H54 (cell line): ENCODE data around the gene PPP2R3A.

Source experiments
- DNase-seq: peaks from one replicate; pipeline ENCODE4 v3.0.0; 2011; ENCODE audit warnings: low spot score, mixed read lengths; ENCODE audit not compliant: insufficient read length
- FAIRE-seq: peaks from 3 replicates; lab custom pipeline; 2011; peaks lifted over from hg19 to GRCh38; lab: Jason Lieb, UNC
- POLR2A ChIP-seq: IDR thresholded peaks from 2 replicates; pipeline ENCODE4 v1.6.1; 2011; ENCODE audit warnings: low read depth, mild to moderate bottlenecking, low read length

PPP2R3A gene

DNA sequence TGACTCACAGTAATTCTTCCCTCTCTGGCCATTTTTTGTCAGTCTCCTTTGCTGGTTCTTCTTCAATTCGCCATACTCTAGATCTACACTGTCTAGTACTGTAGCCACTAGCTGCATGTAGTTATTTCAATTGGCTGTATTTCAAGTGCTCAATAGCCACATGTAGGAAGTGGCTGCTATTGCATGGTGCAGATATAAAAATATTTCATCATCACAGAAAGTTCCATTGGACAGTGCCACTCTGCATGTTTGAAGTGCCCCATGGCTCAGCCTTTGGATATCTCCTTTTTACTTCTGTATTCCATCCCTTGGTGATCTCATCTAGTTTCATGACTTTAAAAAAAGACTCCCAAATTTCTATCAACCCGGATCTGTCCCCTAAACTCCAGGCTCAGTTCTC is 22.1 kb downstream of the PPP2R3A start:
- no peak for FAIRE-seq
- TF ChIP-seq POLR2A: no peak
- no peak for DNase-seq

DNA sequence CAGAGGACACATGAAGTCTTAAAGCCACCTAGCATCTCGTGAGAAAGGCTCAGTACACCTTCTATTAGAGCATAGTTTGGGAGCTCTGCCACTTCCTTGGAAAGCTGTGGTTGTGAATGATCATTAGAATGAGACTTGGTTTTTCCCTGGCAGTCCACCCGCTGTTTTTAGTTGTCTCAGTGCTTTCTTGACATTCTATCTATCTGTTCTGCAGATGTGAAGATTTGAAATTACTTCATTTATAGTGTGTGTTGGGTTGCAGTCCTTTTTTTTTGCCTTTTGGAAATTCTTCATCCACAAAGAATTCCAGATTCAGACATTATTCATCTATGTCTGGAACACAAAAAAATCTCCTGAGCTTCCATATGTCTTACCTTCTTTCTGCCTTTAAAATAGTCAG is 23.7 kb downstream of the PPP2R3A start:
- TF ChIP-seq POLR2A: no peak
- peak; percentile 33 for FAIRE-seq
- no peak for DNase-seq

DNA sequence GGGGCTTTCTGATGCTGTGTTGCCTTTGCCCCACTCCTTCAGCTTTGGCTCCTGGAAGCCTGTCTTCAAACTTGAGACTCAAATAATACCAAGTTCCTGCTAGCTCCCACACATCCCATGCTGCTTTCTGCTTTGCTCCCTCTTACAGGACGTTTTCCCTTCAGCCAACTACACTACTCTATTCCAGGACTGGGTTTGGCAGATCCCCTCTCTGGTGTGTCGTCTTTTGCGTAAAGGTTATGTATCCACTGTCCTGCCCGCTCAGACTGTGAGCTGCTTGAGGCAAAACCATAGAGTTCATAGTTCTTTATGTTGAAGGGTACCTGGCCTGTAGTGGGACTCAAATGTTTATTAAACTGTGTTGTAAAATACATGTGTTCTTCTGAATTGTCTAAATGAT is 25.4 kb downstream of the PPP2R3A start:
- DNase-seq: no peak
- peak; percentile 41 for FAIRE-seq
- no peak for TF ChIP-seq POLR2A

DNA sequence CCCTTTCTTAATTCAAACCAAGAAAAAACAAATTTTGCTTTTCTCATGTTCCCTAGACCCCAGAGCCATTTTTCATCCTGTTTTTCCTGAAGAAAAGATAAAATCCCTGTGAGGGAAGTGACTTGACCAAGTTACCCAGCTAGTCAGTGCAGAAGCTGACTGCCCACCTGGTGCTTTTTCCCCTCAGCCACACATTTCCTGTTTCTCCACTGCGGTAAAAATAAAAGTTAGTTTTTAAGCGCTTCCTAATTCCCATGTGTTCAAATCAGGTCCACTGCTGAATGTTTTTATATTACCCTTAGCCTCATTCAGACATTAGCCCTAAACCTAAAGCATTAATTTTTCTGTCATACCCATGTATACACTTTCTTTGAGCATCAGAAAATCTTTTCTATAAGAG is 26.1 kb downstream of the PPP2R3A start:
- TF ChIP-seq POLR2A: no peak
- no peak for DNase-seq
- FAIRE-seq: peak; percentile 43

DNA sequence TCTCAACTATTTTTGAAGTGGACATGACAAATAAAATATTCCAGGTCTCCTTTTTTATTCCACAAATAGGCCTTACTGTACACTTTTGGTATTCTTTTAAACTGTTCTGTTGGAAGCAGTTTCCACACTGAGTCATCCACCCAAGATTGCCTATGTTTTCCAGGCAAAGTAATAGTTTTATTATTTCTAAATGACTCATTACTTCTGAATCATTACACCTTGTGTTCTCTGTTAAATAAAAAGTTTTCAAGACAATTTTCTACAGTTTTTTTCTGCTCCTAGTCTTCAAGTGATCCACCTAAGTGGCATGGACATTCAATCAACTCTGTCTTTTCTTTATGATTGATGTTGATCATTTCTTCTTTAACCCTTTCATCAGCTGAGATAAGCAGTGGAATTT is 26.5 kb downstream of the PPP2R3A start:
- FAIRE-seq: peak; percentile 86
- TF ChIP-seq POLR2A: no peak

DNA sequence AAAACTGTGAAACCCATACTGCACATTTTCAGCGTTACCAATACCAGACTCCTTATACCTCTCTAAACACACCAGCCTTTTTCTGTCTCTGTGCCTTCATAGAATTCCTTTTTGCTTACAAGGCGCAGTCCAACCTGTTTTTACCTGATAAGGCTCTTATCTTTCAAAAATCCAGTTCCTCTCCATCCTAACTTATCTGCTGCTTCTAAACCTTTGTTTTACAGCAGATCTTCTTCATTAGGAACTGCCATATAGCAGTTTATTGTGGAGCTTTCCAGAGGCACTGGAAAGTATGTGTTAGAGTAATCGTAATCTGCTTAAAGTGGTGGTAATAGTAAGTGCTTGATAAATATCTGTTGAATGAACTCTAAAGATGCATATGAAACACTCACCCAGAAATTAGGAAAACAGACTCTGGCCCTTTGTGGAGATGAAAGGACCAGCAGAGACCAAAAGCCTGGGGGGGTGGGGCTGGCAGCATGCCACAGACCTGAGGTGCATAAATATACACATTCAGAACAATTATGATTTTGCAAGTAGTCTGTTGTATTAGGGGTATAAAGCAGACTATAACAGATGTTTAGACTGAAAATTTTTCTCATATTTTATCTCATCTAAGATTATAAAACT is 29.3 kb downstream of the PPP2R3A start:
- no peak for FAIRE-seq
- TF ChIP-seq POLR2A: no peak
- DNase-seq: no peak

More for the DNA sequence above, 26.5 kb downstream of the PPP2R3A start:
- DNase-seq: no peak

DNA sequence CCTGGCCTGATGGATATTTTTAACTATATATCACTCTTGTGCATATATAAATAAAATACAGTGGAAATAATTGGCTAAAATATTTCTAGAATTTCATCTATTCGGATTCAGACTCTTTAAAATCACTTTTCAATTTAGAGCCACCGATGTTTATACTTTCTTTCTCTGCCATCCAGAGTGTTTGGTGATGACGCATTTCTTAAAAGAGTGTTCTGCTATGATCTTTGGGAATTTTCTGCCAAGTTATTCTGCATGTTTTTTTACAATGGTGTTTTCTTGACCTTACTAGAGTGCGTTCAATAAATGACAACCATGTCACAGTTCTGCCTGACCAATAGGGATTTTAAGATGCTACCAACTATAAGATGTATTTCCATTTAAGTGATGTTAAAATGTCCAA is 30.2 kb downstream of the PPP2R3A start:
- DNase-seq (no peak), FAIRE-seq (no peak)
- TF ChIP-seq POLR2A: no peak

DNA sequence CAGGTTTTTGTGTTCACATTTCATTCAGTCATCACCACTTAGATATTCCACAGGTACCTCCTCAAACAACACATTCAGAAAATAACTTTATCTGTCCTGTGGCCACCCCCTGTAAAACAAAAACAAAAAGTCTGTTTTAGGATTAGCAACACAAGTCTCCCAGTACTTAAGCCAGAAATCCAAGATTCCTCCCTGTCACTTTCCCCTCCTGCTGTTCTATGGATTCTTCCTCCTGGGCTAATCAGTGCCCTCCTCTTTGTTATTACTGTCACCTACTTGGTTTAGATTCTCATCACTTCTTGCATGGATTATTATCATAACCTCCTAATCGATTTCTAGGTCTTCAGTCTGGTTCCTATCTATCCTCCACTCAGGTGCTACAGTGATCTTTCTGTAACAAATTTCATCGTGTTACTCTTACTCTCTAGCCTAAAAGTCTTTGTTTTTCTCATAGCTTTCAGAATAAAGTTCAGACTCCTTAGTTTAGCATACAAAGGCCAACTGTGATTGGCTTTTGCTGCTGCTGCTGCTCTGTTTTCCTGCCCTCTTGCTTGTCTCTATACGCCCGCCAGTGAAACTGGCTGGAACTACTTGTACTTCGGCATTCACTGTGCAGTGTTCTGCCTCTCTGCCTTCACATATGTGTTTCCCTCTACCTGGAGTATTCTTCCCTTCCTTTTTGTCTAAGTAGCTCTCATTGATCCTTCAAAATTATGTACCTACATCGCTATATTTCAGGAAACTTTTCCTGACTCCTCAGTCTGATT is 32.2 kb downstream of the PPP2R3A start:
- FAIRE-seq (no peak), DNase-seq (no peak)
- no peak for TF ChIP-seq POLR2A

DNA sequence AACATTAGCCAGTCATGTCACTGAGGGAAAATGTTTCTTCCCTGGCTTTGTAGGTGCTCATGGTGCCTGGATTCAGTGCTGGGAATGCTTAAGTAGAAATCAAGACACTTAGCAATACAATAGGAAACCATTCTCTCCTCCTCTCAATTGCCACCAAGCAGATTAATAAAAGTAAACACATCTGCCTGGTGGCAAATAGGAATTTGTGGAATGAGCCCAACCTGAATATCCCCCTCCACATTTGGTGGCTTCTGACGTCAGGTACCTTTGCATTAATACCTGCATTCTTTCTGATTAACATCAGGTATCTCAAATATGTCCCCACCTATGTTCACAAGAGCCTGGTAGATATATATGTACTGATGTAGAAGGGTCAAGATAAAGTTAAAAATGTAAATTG is 42.7 kb downstream of the PPP2R3A start:
- no peak for TF ChIP-seq POLR2A
- no peak for DNase-seq
- FAIRE-seq: no peak

DNA sequence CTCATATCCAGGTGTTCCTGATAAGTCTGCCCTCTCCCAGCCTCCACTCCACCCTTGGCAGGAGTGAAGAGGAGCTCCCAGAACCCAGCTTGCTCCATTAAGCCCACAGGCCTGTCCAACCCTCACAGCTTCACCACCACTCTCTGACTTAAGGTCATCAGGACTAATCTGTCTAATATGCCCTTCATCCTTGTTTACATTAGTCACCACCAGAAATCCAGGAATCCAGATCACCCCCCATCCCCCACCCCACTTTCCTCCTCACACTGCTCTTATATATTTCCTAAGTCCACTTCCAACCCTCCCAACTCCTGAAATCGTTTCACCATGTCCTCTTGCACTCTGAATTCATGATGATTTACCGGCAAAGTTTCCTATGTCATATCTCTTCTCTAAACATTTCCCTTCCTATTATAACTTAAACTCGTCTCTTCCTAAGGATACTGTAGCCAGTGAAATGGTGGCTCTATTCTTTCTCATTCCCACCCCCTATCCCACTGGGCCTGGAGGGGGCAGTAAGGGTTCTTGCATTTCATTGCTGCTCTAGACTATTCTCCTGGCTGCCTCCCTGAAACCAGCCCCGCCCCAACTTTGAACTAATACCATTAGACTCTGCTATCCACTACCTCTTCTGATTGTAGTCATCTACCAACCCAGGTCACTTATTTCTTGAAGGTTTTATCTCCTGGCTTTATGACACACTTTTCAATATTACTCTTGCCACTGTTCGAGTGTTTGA is 43.4 kb downstream of the PPP2R3A start:
- FAIRE-seq (no peak), DNase-seq (no peak)
- no peak for TF ChIP-seq POLR2A

DNA sequence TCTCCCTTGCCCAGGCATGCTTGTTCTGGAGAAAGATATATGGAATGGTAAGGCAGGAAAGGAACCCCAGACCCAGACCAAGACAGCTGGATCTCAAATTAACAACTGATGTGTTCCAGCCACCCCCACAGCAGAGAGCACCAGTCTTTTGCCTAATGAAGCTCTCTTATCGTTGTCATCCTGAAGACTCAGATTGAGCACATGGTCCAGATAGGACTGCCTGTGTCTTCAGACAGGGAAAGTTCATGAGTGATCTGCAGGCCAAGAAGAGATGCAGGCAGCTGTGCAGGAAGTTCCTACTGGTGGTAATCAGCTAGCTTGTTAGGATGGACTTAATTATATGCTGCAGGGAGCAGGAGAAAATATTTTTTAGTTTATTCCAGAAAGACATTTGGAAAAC is 53.3 kb downstream of the PPP2R3A start:
- DNase-seq (no peak), FAIRE-seq (no peak)
- TF ChIP-seq POLR2A: no peak

DNA sequence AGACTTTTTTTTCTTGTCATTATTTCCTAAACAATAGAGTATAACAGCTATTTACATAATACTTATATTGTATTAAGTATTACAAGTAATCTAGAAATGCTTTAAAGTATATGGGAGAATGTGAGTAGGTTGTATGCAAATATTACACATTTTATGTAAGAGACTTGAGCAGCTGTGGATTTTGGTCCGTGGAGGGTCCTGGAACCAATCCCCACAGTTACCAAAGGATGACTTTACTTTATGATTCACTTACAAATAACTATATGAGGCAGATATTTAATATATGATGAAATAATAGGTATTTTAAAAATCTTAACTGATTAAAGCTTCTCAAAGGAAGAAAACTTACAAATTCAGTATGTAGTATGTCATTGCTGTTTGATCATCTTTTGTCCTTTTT is 56.3 kb downstream of the PPP2R3A start:
- DNase-seq (no peak), FAIRE-seq (no peak)
- no peak for TF ChIP-seq POLR2A

DNA sequence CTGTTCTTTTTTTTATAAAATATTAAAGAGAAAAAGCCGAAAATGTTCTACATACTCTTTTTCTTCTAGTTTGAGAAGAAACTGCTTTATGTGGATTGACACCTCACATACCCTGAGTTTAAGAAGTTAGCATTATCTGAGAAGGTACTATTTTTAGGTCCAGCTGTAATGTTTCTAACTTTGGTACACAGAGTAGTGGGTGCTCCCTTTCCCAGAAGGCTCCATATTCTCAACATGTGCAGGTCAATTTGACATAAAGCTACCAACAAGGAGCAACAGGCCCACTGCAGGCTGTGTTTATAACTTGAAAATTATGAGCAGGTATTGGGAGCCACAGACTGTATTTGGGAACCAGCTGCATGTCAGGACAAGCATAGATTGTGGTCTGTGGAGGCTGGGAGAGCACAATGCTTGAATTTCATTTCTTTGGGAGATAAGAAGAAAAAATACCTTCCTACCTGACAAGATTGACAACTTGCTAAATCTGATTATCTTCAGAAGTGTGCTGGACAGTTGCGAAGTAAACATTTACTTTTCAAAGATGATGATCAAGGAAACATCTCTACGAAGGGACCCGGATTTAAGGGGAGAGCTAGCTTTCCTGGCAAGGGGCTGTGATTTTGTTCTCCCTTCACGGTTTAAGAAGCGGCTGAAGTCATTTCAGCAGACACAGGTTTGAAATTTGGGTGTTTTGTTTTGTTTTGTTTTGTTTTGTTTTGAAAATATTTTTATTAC is 57.2 kb downstream of the PPP2R3A start:
- TF ChIP-seq POLR2A: no peak
- FAIRE-seq (peak; percentile 55), DNase-seq (no peak)

DNA sequence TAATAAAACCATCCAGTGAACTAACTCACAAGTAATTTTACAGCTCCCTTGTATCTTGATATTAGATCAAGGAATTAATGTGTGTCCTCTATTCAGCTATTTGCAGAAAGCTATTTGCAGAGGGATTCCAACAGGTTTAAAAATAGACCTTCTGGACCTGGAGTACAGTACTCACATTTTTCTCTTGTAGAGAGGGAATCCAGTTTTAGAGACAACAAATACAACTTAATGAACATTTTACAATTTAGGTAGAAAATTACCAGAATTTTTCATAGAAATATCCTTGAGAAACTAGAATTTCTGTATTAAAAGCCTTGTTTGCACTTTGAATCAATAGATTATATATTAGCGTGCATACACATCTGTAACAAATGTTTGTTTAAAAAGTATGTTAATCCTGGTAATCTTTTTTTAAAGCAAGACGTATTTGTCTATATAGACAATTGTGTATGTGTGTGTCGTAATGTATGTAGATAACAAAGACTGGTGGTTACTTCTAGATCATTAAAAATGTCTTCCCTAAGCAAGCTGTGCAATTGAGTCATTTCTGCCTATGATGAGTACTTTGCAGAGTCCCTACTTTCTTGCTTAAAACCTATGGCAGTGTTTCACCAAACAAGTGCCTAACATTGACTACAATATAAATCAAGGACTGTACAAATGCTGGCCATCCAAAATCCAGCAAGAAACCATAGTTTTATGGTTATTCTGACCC is 57.9 kb downstream of the PPP2R3A start:
- FAIRE-seq (no peak), DNase-seq (no peak)
- no peak for TF ChIP-seq POLR2A
